H9 (cell line): Measurements from ENCODE around the gene EOMES. TPM values are rescaled to one million over a fixed set of nuclear protein-coding genes. Genes with fewer than 3 reads are reported as not detected.

Source experiments
- DNase-seq: peaks from one replicate; pipeline ENCODE4 v3.0.0-alpha.2; 2017
- H2AFZ ChIP-seq: one replicate; pipeline ENCODE4 v1.6.1; 2013; ENCODE audit warnings: mild to moderate bottlenecking, low read length, control low read depth, moderate library complexity
- H2AK5ac ChIP-seq: 2 replicates; pipeline ENCODE4 v1.6.1; 2013; ENCODE audit warnings: low read length, control low read depth, mixed read lengths; ENCODE audit not compliant: insufficient read length
- H2BK120ac ChIP-seq: one replicate; pipeline ENCODE4 v1.6.1; 2013; ENCODE audit warnings: low read depth, mild to moderate bottlenecking, low read length, control low read depth, inconsistent platforms; ENCODE audit not compliant: poor library complexity, severe bottlenecking
- H2BK12ac ChIP-seq: 2 replicates; pipeline ENCODE4 v1.6.1; 2013; ENCODE audit warnings: low read length, control low read depth, mixed read lengths, low read depth; ENCODE audit not compliant: insufficient read length
- H2BK15ac ChIP-seq: 2 replicates; pipeline ENCODE4 v1.6.1; 2013; ENCODE audit warnings: low read depth, low read length, control low read depth
- H2BK20ac ChIP-seq: one replicate; pipeline ENCODE4 v1.6.1; 2013; ENCODE audit warnings: low read depth, mild to moderate bottlenecking, low read length, control low read depth, inconsistent platforms; ENCODE audit not compliant: poor library complexity, severe bottlenecking
- H2BK5ac ChIP-seq: 2 replicates; pipeline ENCODE4 v1.6.1; 2013; ENCODE audit warnings: low read length, control low read depth, mixed read lengths; ENCODE audit not compliant: insufficient read length
- H3K14ac ChIP-seq: 2 replicates; pipeline ENCODE4 v1.6.1; 2013; ENCODE audit warnings: low read length, control low read depth; ENCODE audit not compliant: insufficient read depth
- H3K18ac ChIP-seq: 2 replicates; pipeline ENCODE4 v1.6.1; 2013; ENCODE audit warnings: low read depth, mild to moderate bottlenecking, mixed read lengths, low read length, control low read depth; ENCODE audit not compliant: insufficient read length
- H3K23ac ChIP-seq: 2 replicates; pipeline ENCODE4 v1.6.1; 2013; ENCODE audit warnings: low read length, control low read depth, mixed read lengths, low read depth; ENCODE audit not compliant: insufficient read length
- H3K23me2 ChIP-seq: 2 replicates; pipeline ENCODE4 v1.6.1; 2013; ENCODE audit warnings: low read depth, mild to moderate bottlenecking, mixed read lengths, low read length, control low read depth; ENCODE audit not compliant: insufficient read length, poor library complexity, severe bottlenecking
- H3K27ac ChIP-seq: 2 replicates; pipeline ENCODE4 v1.5.1; 2013; ENCODE audit warnings: low read length, control low read depth, mixed read lengths, low read depth; ENCODE audit not compliant: insufficient read length
- H3K27me3 ChIP-seq: 2 replicates; pipeline ENCODE4 v1.6.1; 2013; ENCODE audit warnings: low read length, control low read depth, inconsistent platforms; ENCODE audit not compliant: insufficient read depth
- H3K4ac ChIP-seq: 2 replicates; pipeline ENCODE4 v1.6.1; 2013; ENCODE audit warnings: low read depth, mild to moderate bottlenecking, control low read depth, inconsistent platforms, low read length, moderate library complexity
- H3K4me1 ChIP-seq: 2 replicates; pipeline ENCODE4 v1.6.1; 2013; ENCODE audit warnings: low read length, control low read depth, inconsistent platforms; ENCODE audit not compliant: insufficient read depth
- H3K4me2 ChIP-seq: 2 replicates; pipeline ENCODE4 v1.6.1; 2013; ENCODE audit warnings: low read length, control low read depth, mixed read lengths; ENCODE audit not compliant: insufficient read length, insufficient read depth
- H3K56ac ChIP-seq: 2 replicates; pipeline ENCODE4 v1.6.1; 2013; ENCODE audit warnings: low read depth, mild to moderate bottlenecking, mixed read lengths, low read length, control low read depth; ENCODE audit not compliant: insufficient read length
- H3K79me1 ChIP-seq: 2 replicates; pipeline ENCODE4 v1.6.1; 2013; ENCODE audit warnings: low read depth, mild to moderate bottlenecking, moderate library complexity, low read length, control low read depth, inconsistent platforms; ENCODE audit not compliant: insufficient read depth, poor library complexity, severe bottlenecking
- H3K79me2 ChIP-seq: 2 replicates; pipeline ENCODE4 v1.6.1; 2013; ENCODE audit warnings: low read length, control low read depth, inconsistent platforms; ENCODE audit not compliant: insufficient read depth
- H3K9ac ChIP-seq: 2 replicates; pipeline ENCODE4 v1.6.1; 2013; ENCODE audit warnings: low read length, control low read depth, mixed read lengths; ENCODE audit not compliant: insufficient read length; ENCODE audit errors: extremely low read depth
- H3K9me3 ChIP-seq: one replicate; pipeline ENCODE4 v1.6.1; 2013; ENCODE audit warnings: low read depth, low read length, inconsistent platforms; ENCODE audit not compliant: control insufficient read depth
- H3T11ph ChIP-seq: one replicate; pipeline ENCODE4 v1.6.1; 2013; ENCODE audit warnings: mild to moderate bottlenecking, low read length, control low read depth, inconsistent platforms
- H4K20me1 ChIP-seq: one replicate; pipeline ENCODE4 v1.6.1; 2013; ENCODE audit not compliant: control insufficient read depth, insufficient read length, insufficient read depth
- H4K5ac ChIP-seq: 2 replicates; pipeline ENCODE4 v1.6.1; 2013; ENCODE audit warnings: low read depth, mild to moderate bottlenecking, mixed read lengths, low read length, control low read depth; ENCODE audit not compliant: insufficient read length
- H4K8ac ChIP-seq: replicated peaks from 2 replicates; pipeline ENCODE4 v1.6.1; 2013; ENCODE audit warnings: low read length, control low read depth, mixed read lengths, low read depth; ENCODE audit not compliant: insufficient read length
- H4K91ac ChIP-seq: 2 replicates; pipeline ENCODE4 v1.6.1; 2013; ENCODE audit warnings: low read depth, mild to moderate bottlenecking, moderate library complexity, mixed read lengths, low read length, control low read depth; ENCODE audit not compliant: insufficient read length
- H3K27ac Mint-ChIP-seq, 3 experiments: 2 replicates in 2 of 3; 3 replicates in 1 of 3; pipeline ENCODE4 v1.8.0; 2020 to 2021; ENCODE audit warnings: mixed read lengths in 3 of 3, mild to moderate bottlenecking in 1 of 3, moderate library complexity in 1 of 3
- H3K27me3 Mint-ChIP-seq: 2 replicates; pipeline ENCODE4 v1.8.0; 2021; ENCODE audit warnings: low read depth, mild to moderate bottlenecking, moderate library complexity, mixed read lengths
- H3K36me3 Mint-ChIP-seq, 3 experiments: 2 replicates in 2 of 3; 3 replicates in 1 of 3; pipeline ENCODE4 v1.8.0; 2020 to 2021; ENCODE audit warnings: low read depth in 3 of 3, mixed read lengths in 3 of 3; ENCODE audit not compliant: insufficient read depth in 1 of 3
- H3K4me1 Mint-ChIP-seq, 2 experiments: 2 replicates each; pipeline ENCODE4 v1.8.0; 2020; ENCODE audit warnings: mixed read lengths in 2 of 2
- H3K4me3 Mint-ChIP-seq, 2 experiments: 2 replicates in 1 of 2; 3 replicates in 1 of 2; pipeline ENCODE4 v1.8.0; 2020 to 2021; ENCODE audit warnings: mild to moderate bottlenecking in 2 of 2, mixed read lengths in 2 of 2, moderate library complexity in 1 of 2
- H3K9me3 Mint-ChIP-seq, 2 experiments: 2 replicates in 1 of 2; 3 replicates in 1 of 2; pipeline ENCODE4 v1.8.0; 2020; ENCODE audit warnings: mild to moderate bottlenecking in 2 of 2, mixed read lengths in 2 of 2, moderate library complexity in 1 of 2
- WGBS: extraction: QIAGEN DNeasy Blood & Tissue Kit; methylation state at CpG from one replicate; pipeline ENCODE4 v1.1.7; 2013; ENCODE audit warnings: missing lambda C conversion rate, low lambda C conversion rate, mixed read lengths; ENCODE audit not compliant: insufficient read length; ENCODE audit errors: extremely low coverage; 5-methylcytosine and 5-hydroxymethylcytosine counted together
- total RNA-seq: library from RNA; stranded (reverse); gene quantifications from 2 replicates; pipeline ENCODE4 v1.2.1, GENCODE V29; 2021
- TF ChIP-seq, protein P1 (sequence below): fragments of 200-600 bp; sonication (generic); conservative IDR thresholded peaks from 3 replicates; pipeline ENCODE4 v1.8.0; 2021; ENCODE audit warnings: antibody characterized with exemption, mild to moderate bottlenecking

Gene EOMES
- total RNA-seq, 1 experiment from 2014 or later, result 1.7 TPM

DNA sequence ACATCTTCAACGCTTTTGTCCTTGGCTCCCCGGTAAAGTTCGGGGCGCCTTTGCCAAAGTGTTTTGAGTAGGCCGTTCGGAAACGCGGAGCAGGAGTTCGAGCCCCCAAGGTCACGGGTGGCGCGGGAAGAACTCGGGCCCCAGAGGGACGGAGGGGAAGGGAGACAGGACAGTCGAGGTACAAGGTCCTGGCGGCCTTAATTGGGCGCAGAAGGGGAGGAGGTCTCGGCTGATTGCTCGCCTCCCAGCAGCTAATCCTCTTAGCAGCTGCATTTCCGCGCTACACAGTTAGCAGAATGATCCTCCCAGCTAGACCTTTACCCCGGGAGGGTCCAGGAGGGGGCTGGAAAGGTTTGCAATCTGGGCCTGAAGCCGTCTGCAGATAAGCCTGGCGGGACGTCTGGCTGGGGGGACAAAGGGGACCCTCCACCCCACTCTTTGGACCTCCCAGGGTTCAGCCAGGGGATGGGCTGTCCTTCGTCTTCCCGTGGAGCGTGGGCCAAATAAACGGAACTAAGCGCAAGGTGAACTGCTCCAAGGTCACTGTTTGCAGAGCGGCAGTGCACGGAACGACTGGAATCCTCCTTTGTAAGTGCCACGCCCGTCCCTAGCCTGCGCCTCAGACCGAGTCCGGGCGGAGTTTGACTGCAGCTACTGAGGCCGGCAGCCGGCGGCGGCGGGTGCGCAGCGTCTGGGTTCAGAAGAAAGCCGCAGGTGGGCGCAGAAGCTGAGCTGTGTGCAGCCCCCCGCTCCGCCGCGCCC lies 7.2 kb downstream of the EOMES start:
- no peak overlapping the region for H2AFZ ChIP-seq
- peaks cover under 1% of the 10 kb centered on the region; the same call in 1 of the 2 replicates for H3K4me1 ChIP-seq
- TF ChIP-seq, protein P1, sequence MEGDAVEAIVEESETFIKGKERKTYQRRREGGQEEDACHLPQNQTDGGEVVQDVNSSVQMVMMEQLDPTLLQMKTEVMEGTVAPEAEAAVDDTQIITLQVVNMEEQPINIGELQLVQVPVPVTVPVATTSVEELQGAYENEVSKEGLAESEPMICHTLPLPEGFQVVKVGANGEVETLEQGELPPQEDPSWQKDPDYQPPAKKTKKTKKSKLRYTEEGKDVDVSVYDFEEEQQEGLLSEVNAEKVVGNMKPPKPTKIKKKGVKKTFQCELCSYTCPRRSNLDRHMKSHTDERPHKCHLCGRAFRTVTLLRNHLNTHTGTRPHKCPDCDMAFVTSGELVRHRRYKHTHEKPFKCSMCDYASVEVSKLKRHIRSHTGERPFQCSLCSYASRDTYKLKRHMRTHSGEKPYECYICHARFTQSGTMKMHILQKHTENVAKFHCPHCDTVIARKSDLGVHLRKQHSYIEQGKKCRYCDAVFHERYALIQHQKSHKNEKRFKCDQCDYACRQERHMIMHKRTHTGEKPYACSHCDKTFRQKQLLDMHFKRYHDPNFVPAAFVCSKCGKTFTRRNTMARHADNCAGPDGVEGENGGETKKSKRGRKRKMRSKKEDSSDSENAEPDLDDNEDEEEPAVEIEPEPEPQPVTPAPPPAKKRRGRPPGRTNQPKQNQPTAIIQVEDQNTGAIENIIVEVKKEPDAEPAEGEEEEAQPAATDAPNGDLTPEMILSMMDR, result no peak
- no peak overlapping the region for H3K23ac ChIP-seq
- H2BK20ac ChIP-seq, result no peak overlapping the region
- no peak overlapping the region for H3K9ac ChIP-seq
- no peak overlapping the region for H4K5ac ChIP-seq
- H3K18ac ChIP-seq, result no peak overlapping the region
- H3K14ac ChIP-seq, result no peak overlapping the region; the same call in 1 of the 2 replicates
- peaks cover 76% of the 10 kb centered on the region for H3K27me3 ChIP-seq
- no peak overlapping the region for H2AK5ac ChIP-seq
- no peak overlapping the region for H2BK12ac ChIP-seq
- no peaks in the 10 kb centered on the region for H3K79me1 ChIP-seq
- H3K4me2 ChIP-seq, result peak overlapping the region; percentile 47
- no peak overlapping the region for H2BK120ac ChIP-seq
- H3K56ac ChIP-seq, result no peak overlapping the region
- peaks cover 0 to 5% of the 10 kb centered on the region in 2 experiments; a peak in 2 of 5 replicates for H3K9me3 Mint-ChIP-seq
- H2BK15ac ChIP-seq, result no peak overlapping the region
- no peak overlapping the region for H3K27ac ChIP-seq
- peak; percentile 64 for DNase-seq
- no peaks in the 10 kb centered on the region; a peak in 1 of 7 replicates for H3K36me3 Mint-ChIP-seq
- H3T11ph ChIP-seq, result no peak overlapping the region
- no peak overlapping the region for H3K4ac ChIP-seq
- H3K9me3 ChIP-seq, result no peaks in the 10 kb centered on the region
- H3K4me3 Mint-ChIP-seq, result peak overlapping the region; percentile 48 to 88
- no peaks in the 10 kb centered on the region for H3K79me2 ChIP-seq
- no peak overlapping the region for H4K8ac ChIP-seq
- H3K27me3 Mint-ChIP-seq, result peaks cover 100% of the 10 kb centered on the region
- no peak overlapping the region for H4K91ac ChIP-seq
- no peak overlapping the region for H2BK5ac ChIP-seq
- H3K23me2 ChIP-seq, result peaks cover 12% of the 10 kb centered on the region
- H3K27ac Mint-ChIP-seq, result no peak overlapping the region
- WGBS, result no CpG with 5 or more reads among the region's 52 CpGs
- H3K4me1 Mint-ChIP-seq, result peaks cover 49 to 66% of the 10 kb centered on the region in 2 experiments
- H4K20me1 ChIP-seq, result no peaks in the 10 kb centered on the region
